SK-N-MC (cell line): ENCODE data around the gene GNB4.

Experiments
- EZH2 ChIP-seq: fragments of 200-600 bp; sonication (generic); IDR thresholded peaks from one replicate; pipeline ENCODE4 v1.6.1; 2017; ENCODE audit warnings: antibody characterized with exemption
- POLR2AphosphoS5 ChIP-seq: IDR thresholded peaks from 2 replicates; pipeline ENCODE4 v1.6.1; 2012; ENCODE audit warnings: mild to moderate bottlenecking, low read depth, low read length, borderline replicate concordance

- TF ChIP-seq EZH2 = no peak
- TF ChIP-seq POLR2AphosphoS5 = no peak
Observed at GRCh38 chr3:179391906-179392305, 59.4 kb downstream of the GNB4 start.
